GM19328 (cell line): ENCODE measurements around the gene KDELR3.

Experiments
- ATAC-seq: cut with Tn5 transposase; IDR thresholded peaks from one replicate; pipeline ENCODE4 v1.9.1; 2021; ENCODE audit warnings: mild to moderate bottlenecking, moderate library complexity; ENCODE audit not compliant: unreplicated experiment

The KDELR3 gene

DNA sequence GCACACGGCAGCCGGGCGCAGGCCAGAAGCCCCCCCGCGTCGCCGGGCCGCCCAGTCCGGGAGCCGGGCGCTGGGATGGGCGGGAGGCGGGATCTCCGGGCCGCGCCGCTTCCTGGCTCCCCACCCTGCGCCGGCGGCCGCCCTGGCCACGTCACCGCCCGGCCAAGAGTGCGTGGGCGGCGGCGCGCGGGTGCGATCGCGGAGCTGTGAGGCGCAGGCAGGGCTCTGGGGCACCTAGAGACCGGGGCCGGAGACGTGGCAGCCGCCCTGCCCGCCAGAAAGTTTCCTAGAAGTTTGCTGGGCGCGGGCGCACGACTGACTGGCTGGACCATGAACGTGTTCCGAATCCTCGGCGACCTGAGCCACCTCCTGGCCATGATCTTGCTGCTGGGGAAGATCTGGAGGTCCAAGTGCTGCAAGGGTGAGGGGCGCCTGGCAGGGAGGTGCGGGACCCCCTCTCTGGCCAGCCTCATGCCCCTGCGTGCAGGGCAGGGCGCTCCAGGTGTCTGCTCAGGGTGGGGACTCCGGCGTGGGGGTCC lies at the start of gene KDELR3:
KDELR3 (plus strand) TSS at position 193 of the 539 bp plus-strand sequence; CDS start at position 331, 138 bp downstream.
- ATAC-seq, result no peak

DNA sequence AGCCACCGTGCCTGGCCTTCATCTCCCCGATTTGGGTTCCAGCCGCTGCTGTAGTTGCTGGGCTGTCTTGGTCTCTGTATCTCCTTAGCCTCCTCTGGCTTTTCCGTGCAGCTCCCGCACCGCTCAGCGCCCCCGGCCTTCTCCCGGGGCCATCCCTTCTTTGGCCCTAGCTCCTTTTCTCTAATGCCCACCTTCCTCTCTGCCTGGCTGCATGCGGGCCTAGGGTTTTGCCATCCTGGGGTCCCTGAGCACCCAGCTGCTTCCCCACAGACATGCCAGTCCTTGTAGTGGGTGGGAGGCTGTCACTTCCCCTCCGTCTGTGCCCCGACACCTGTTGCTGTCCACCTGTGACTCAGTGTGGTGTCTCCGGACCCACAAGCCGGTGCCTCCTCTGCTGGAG lies 49.3 kb upstream of the KDELR3 start:
- no peak for ATAC-seq

DNA sequence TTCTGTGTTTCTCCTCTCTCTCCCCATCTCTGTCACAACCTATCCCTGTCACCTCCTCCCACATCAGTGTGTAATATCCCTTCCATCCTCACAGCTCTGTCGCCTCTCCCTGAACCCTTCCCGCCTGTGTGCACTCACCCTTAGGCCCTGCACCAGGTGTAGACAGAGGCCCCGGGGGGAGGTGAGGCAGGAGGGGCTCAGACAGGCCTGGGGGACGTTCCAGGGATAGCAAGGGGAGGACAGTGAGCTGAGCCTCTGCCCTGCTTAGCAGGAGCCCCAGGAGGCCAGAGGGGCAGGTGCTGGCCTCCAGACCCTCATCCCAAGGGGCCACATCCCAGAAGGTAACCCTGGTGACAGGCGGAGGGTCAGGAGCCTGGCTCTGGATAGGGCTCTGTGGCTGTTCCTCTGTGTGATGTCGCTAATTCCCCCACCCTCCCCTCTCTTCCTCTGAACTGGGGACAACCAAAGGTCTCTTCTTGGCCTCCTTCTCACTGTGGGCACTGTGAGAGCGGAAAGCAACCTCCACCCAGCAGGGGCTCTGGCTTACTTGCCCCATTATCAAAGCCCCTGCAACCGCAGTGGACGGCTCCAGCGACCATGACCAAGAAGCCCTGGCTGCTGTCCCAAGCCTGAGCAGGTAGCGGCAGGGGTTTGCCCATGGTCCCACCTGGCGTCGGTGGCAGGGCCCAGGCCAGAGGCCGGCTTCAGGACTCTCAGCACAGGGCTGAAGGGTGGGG lies 48.6 kb upstream of the KDELR3 start:
- ATAC-seq, result no peak

DNA sequence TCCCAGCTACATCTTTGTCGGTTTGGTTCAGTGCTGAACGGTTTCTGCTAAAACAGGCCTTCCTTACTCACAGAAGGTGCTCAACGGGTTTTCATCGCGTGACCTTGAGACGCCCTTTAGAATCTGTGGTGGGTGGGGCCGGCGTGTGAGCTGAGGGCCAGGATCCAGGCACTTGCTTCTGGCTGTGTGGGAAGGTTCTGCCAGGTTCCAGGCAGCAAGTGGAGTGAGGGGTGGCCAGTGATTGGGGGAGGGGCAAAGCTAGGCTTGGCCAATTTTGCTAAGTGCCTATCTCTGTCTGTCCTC lies 48.1 kb upstream of the KDELR3 start:
- ATAC-seq, result no peak

DNA sequence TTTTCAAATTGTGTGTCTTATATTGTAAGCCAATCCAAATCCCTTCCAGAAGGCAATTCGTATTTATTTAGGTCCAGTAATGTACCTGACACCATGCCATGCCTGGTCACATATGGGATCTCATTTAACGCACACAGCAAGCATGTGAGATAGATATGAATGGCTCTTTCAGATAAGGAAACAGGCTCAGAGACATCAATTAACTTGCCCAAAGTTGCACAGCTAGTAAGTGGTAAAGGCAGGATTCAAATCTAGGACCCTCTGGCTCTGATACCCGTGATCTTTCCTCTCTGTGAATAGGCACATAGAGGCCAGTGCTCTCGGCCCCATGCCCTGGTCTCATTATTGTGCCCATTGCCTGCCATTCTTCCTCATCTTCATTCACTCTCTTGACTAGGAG lies 47.2 kb upstream of the KDELR3 start:
- ATAC-seq, result no peak

DNA sequence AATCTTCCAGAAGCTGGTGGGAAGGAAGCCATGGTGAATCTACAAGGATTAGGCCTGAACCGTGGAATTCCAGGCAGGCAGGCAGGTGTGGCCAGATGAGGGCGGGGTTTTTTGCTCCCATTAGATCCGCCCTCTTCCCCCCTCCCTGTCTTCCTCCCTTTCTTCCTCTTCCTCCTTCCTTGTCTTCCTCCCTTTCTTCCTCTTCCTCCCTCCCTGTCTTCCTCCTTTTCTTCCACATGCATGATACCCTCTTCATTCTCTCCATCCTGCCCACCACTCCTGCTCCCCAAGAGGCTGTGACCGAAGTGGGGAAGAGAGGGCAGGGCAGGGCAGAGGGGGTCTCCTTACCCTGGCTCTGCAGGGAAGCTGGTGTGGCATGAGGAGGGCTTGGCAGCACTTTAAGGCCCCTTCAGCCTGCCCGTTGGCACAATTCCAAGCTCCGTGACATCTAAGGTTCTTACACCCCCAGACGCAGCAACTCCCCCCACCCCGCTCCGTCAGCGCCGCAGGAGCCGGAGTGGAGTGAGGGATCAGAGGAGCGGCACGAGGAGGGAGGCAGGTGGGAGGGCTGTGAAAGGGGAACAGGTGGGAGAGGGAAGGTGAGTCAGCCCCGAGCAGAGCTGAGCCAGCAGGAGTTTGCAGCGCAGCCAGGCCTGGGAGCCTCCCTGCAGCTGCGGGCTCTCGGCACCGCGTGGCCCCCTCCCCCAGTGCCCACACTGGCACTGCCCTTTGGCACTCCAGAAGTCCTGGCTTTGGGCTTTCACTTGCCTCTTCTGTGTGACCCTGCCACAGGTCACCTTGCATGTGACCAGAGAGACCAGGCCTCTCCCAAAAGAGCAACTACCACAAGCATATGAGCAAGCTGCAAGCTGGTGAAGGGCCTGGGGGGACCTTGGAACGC lies 45.0 kb upstream of the KDELR3 start:
- ATAC-seq, result no peak

DNA sequence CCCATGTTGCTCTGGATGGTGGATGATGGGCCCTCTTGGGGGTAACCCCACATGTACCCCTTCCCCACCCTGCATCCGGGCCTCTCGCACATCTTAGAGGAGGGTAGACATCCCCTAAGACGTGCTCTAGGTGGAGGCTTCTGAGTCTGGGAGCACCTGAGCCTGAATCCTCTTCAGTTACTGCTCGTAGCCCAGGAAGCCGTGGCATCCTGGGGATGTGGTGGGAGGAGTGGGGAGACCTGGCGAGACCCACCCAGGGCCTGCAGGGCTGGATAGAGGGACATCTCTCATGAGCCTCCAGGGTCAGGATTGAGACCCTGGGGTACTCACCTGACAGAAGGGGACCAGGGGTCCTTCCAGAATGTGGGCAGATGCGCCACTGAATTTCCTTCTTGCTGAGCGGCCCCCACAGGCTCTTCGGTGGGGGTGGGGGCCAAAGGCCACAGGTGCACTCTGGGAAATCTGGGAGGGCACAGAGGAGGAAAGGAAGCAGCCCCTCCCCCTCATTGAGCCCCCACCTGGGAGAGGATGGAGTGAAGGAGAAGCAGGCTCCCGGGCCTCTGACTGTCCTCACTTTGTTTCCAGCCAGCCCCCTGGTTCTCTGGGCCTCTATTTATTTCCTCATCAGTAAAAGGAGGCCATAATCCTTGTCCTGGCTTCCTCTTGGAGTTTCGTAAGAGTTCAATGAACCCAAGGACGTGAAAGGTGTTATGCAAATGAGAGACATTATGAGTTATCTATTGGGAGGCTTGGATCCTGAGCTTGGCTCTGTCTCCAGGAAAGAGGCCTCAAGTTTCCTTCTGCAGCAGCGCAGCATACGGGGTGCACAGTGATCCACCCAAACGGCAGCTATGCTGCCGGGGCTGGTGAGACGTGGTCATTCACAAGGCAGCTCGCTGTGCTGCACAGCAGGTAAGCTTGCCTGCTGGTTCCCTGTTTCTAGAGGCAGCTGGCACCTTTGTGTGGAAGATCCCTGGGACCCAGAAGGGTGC lies 44.1 kb upstream of the KDELR3 start:
- ATAC-seq, result no peak

DNA sequence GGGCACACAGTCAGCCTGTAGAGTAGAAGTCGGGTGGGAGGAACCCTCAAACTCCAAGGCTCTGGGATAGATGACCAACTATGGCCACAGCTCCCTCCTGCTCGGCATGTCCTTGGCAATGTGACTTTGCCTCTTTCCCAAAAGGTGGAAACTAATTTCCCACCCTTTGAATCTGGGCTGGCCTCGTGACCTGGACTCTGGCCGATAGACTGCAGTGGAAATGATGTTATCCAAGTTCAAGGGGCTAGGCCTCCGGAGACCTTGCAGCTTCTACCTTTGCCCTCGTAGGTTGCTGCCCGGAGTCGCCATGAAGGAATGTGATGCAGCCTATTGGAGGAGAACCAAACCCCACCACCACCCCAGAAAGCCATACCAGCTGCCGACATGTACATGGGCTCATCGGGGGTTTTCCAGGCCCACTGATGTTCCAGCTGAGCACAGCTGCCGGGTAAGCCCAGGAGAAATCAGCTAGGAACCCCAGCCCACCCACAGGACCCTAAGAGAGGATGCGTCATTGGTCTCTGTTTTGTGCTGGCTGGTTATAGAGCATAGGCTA lies 43.3 kb upstream of the KDELR3 start:
- no peak for ATAC-seq

DNA sequence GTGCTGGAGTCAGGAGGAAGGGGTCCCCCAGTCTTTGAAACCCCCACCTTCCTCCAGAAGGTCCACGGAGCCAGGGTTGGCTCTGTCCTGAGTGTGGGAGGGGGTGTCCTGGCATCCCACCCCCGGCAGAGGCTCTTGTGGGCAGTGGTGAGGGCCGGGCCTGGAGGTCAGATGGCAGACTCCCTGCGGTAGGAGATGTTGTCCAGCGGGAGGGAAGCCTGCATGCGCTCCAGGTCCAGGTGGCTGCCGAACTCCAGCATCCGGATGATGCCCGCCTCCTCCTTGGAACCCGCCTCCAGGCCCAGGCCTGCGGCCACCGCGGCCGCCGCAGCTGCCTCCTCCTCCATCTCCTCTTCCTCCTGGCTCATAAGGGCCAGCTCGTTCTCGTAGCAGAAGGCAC lies 41.3 kb upstream of the KDELR3 start:
- no peak for ATAC-seq

DNA sequence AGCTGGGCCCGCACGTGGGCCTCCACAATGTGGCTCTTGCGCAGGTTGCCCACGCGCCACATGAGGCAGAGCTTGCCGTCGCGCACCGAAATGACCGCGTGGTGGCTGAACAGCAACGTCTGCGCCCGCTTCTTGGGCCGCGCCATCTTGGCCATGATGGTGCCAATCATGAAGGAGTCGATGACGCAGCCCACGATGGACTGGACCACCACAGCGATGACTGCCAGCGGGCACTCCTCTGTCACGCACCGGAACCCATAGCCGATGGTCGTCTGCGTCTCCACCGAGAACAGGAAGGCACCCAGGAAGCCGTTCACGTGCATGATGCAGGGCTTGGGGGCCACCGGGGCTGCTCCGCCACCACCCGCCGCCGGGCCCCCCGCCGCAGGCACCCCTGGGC lies 40.4 kb upstream of the KDELR3 start:
- ATAC-seq, result no peak

DNA sequence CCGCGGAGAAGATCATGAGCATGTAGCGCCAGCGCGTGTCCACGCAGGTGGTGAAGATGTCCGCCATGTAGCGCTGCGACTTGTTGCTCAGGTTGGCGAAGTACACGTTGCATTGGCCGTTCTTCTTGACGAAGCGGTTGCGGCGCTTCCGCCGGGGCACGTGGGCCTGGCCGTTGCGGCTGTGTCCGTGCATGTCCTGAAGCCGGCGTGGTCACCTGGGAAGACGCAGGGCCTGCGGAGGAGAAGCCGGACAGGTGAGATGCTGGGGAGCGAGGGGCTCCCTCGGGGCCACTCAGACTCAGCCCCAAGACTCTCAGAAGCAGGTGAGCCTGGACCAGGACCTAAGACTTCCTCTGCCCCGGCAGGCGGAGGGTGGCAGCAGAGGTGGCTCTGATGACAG lies 40.0 kb upstream of the KDELR3 start:
- ATAC-seq, result no peak

DNA sequence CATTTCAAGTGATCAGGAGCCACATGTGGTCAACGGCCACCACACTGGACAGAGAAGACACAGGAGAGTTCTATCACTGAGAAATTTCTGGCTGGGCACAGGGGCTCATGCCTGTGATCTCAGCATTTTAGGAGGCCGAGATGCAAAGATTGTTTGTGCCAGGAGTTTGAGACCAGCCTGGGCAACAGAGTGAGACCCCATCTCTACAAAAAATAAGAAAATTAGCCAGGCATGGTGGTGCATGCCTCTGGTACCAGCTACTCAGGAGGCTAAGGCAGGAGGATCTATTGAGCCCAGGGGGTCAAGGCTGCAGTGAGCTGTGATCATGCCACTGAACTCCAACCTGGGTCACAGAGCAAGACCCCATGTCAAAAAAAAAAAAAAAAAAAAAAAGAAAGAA lies 39.2 kb upstream of the KDELR3 start:
- ATAC-seq, result no peak

DNA sequence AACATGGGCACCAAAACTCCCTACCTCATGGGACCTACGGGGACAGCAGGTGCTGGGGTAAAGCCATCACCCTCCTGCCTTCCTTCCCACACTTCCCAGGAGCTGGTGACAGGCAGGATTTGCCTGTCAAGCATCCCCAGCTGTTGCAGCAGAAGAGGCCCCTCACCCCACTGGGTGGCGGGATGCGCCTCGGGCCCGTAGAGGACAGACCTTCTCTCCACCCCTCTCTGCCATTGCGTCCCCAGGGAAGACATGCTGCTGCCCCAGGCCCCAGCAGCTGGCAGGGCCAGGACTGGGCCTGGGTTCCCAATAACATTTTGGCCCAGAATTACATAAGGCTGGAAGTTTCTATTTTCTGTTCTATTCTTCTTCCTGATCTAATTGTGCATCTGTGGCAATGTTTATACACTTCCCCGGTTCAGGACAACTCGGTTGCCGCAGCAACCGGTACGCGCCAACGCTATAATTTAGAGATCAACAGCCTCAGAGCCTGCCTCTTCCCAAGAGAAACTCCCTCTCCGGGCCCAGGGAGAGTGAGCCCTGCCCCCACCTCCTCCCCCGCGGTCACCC lies 38.3 kb upstream of the KDELR3 start:
- ATAC-seq, result no peak

DNA sequence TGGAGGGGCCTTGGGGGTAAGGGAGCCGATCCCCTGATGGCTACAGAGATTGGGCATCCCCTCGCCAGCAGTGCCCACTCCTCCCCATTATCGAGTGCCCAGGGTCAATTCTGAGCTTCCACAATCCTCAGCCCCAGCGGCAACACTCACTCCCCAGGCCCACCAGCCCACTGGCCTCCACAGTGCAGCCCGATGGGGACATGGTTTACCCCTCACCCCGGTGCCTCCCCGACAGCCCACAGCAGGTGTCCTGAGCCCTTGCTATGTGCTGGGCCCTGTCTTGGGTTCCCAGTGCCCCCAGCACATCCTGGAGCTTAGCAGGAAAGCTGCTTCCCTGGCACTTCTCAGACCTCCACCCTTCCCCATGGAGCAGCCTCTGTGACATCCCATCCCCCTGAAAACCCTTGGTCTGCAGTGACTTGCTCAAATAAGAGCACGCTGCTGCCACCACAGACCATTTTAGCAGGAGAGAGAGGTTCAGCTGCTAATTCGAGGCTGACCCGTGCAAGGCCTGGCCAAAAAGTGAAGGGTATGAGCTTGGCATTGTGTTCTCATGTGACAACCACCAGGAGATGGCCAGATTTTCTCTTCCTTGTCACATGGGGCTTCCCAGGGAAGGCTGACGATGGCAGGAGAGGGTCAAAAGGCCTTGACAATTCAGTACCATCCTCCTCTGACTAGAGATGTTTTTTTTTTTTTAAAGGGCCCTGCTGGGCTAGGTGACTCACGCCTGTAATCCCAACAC lies 36.5 kb upstream of the KDELR3 start:
- no peak for ATAC-seq

DNA sequence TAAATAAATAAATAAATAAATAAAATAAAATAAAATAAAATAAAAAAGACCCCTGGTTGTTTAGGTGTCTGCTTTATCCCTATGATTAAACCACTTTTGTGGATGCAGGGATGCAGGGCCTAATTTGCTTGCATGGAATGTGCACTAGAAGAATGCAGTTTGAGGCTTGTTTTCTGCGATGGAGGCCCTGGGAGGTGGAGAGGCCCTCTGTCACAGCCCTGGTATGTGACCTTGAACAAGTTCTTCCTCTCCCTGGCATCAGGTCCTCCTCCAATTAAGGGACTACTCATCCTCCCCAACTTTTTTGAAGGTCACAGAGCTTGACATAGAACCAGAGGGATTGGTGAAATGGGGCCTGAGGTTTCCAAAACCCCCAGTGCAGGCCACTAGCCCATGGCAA lies 35.6 kb upstream of the KDELR3 start:
- no peak for ATAC-seq

DNA sequence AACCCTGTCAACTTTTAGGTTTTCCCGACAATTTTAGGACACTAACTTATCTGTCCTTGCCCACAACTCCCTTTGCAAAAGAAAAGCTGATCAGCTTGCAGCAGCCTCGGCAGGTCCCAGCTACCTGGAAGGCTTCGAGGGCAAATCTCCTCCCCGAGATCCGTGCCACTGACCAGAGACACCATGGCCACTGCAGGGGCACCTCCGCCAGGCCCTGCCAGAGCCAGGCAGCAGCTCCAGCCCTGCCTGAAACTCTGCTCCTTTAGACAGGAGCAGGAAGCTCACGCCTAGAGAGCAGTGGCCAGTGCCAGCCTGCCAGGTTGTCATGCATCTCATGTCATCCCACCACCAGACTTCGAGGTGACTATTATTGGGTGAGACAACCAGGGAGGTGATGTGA lies 34.0 kb upstream of the KDELR3 start:
- ATAC-seq, result no peak

DNA sequence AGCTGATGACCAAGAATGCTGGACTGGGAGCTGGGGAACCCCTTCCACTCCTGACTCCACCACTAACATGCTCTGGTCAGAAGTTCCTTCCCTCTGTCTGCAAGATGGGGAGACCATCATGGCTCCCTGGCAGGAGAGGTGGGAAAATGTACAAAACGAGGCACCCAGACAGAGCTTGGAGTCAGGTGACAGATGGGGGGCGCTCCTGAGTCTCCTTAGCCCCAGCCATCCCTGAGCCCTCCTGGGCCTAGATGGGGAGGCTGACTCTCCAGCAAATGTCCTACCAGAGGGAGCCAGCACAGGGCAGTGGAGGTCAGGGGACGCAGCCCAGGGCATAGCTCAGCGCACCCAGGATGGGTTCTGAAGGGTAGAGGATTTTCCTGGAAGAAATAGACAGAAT lies 32.9 kb upstream of the KDELR3 start:
- ATAC-seq, result no peak

DNA sequence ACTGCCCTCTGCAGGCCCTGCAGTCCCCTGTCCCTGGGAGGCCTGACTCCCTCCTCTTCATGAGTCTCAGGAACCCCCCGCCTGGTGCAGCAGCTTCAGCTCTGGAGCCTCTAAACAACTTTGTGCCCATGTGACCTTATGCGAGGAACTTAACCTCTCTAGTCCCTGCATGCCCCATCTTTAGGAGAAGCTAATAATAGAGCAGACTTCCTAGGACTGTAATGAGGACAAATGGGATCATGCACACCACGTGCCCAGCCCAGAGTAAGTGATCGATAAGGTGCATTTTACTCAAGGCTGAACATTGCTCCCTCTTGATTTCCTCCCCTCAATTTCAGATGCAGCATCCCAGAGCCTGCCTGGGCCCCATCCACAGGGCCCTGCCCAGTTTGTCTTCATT lies 31.9 kb upstream of the KDELR3 start:
- no peak for ATAC-seq

DNA sequence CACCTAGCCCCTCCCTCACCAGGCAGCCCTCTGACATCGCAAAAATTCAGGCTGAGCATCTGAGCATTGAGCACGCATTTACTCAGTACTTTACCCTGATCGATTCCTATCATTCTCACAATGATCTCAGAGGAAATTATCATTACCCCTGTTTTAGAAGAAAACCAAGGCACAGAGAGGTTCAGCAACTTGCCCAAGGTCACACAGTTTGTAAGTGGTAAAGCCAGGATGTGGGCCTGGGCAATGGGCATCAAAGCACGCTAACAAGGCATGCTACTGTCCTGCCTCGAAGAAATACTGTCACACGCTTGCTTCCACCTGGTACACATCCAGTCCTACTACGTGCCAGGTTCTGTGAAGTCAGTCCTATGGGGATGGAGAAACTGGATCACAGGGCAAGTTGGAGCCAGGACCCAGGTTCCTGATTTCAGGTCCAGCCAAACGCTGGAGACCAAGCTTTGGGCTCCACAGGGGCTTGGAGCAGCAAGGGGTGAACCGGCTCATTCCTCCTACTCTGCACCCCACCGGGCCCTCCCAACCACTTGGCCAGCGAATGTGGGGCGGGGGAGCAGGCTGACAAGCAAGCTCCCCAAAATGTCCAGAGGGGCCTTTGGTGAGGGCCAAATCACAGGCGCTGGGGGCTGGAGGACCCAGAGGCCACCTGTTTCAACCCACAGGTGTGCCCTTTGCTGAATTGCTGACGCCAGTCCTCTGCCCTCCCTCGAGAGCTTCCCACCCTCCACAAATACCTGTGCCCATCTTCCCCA lies 31.1 kb upstream of the KDELR3 start:
- no peak for ATAC-seq
